ENCODE measurements around the gene MED7.
"Not testable (repeated sequence)": the region's sequence is repeated elsewhere in the genome, so short reads cannot be mapped to it uniquely, and the experiment has no call there.

The MED7 gene

GRCh38 chr5:157142317-157143126 is at the start of gene MED7:
Gene MED7, minus strand, starts transcription at chr5:157142865. Its CDS starts 3,434 bp downstream, at chr5:157139431.
- DNase-seq (ENCODE audit: extremely low read depth in 1 of 2, low read depth in 1 of 2) = peak; percentile 79 to 93

- no peak for DNase-seq (ENCODE audit: extremely low read depth in 1 of 2, low read depth in 1 of 2)
These were observed 46.6 kb upstream of the MED7 start for GRCh38 chr5:157189223-157189622.

- DNase-seq (ENCODE audit: extremely low read depth in 1 of 2, low read depth in 1 of 2) = no peak
These were observed 45.6 kb upstream of the MED7 start for GRCh38 chr5:157188270-157188669.

- DNase-seq (ENCODE audit: extremely low read depth in 1 of 2, low read depth in 1 of 2) = no peak
These were observed 44.5 kb upstream of the MED7 start for GRCh38 chr5:157187046-157187754.

GRCh38 chr5:157186309-157187045 is 43.8 kb upstream of the MED7 start:
- no peak for DNase-seq (ENCODE audit: extremely low read depth in 1 of 2, low read depth in 1 of 2)

GRCh38 chr5:157185122-157185521 is 42.5 kb upstream of the MED7 start:
- not testable (repeated sequence) for DNase-seq (ENCODE audit: extremely low read depth in 1 of 2, low read depth in 1 of 2)

GRCh38 chr5:157184117-157184670 is 41.5 kb upstream of the MED7 start:
- DNase-seq (ENCODE audit: extremely low read depth in 1 of 2, low read depth in 1 of 2) = no peak

- no peak for DNase-seq (ENCODE audit: extremely low read depth in 1 of 2, low read depth in 1 of 2)
These were observed 39.6 kb upstream of the MED7 start for GRCh38 chr5:157182143-157182757.

- DNase-seq (ENCODE audit: extremely low read depth in 1 of 2, low read depth in 1 of 2) = no peak
These were observed 38.0 kb upstream of the MED7 start, which contains the start of gene ITK for GRCh38 chr5:157180374-157181264. Gene ITK, plus strand, starts transcription at chr5:157180840. Its CDS starts 138 bp downstream, at chr5:157180978.

- no peak for DNase-seq (ENCODE audit: extremely low read depth in 1 of 2, low read depth in 1 of 2)
These were observed 36.3 kb upstream of the MED7 start for GRCh38 chr5:157178966-157179365.

GRCh38 chr5:157177953-157178352 is 35.3 kb upstream of the MED7 start:
- DNase-seq (ENCODE audit: extremely low read depth in 1 of 2, low read depth in 1 of 2) = no peak

- DNase-seq (ENCODE audit: extremely low read depth in 1 of 2, low read depth in 1 of 2) = peak in 1 of 2 donors; percentile 64
These were observed 32.5 kb upstream of the MED7 start for GRCh38 chr5:157175071-157175612.

GRCh38 chr5:157172403-157172802 is 29.7 kb upstream of the MED7 start:
- peak; percentile 75 to 89 for DNase-seq (ENCODE audit: extremely low read depth in 1 of 2, low read depth in 1 of 2)

GRCh38 chr5:157168286-157168685 is 25.6 kb upstream of the MED7 start:
- no peak for DNase-seq (ENCODE audit: extremely low read depth in 1 of 2, low read depth in 1 of 2)

- no peak for DNase-seq (ENCODE audit: extremely low read depth in 1 of 2, low read depth in 1 of 2)
These were observed 24.6 kb upstream of the MED7 start for GRCh38 chr5:157167214-157167621.

- no peak for DNase-seq (ENCODE audit: extremely low read depth in 1 of 2, low read depth in 1 of 2)
These were observed 23.8 kb upstream of the MED7 start, which contains the start of gene GARIN3 for GRCh38 chr5:157166214-157167213. Gene GARIN3, minus strand, starts transcription at chr5:157166264. Its CDS starts 96 bp downstream, at chr5:157166168.

GRCh38 chr5:157165668-157166067 is 23.0 kb upstream of the MED7 start:
- no peak for DNase-seq (ENCODE audit: extremely low read depth in 1 of 2, low read depth in 1 of 2)

- DNase-seq (ENCODE audit: extremely low read depth in 1 of 2, low read depth in 1 of 2) = no peak
These were observed 22.6 kb upstream of the MED7 start for GRCh38 chr5:157165261-157165660.
